ENCODE data around the gene PPM1H. TPM values are rescaled to one million over a fixed set of nuclear protein-coding genes. Genes with fewer than 3 reads are reported as not detected.

PPM1H gene
- total RNA-seq, 1 donor from 2014 or later = 0.85 TPM

DNA sequence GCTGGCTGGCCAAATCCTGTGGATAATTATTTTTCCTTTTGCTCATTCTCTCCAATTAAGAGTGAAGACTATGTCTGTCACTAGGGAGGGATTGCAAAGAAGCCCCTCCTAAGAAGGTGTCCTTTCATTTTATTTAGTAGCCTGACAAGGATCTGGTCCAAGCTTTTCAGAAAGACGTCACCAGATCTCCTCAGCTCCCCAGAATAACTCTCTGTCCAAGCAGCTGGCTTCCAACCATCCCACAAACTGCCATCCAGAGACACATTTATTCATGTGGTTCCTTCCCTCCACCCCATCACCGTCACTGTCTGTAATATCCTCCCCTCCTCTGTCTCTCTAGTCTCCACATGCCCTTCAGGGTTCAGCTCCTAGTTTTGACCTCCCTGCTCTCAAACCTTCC lies 69.9 kb downstream of the PPM1H start:
- no peak for DNase-seq (ENCODE audit: low spot score in 2 of 2)
- TF ChIP-seq, protein P1, sequence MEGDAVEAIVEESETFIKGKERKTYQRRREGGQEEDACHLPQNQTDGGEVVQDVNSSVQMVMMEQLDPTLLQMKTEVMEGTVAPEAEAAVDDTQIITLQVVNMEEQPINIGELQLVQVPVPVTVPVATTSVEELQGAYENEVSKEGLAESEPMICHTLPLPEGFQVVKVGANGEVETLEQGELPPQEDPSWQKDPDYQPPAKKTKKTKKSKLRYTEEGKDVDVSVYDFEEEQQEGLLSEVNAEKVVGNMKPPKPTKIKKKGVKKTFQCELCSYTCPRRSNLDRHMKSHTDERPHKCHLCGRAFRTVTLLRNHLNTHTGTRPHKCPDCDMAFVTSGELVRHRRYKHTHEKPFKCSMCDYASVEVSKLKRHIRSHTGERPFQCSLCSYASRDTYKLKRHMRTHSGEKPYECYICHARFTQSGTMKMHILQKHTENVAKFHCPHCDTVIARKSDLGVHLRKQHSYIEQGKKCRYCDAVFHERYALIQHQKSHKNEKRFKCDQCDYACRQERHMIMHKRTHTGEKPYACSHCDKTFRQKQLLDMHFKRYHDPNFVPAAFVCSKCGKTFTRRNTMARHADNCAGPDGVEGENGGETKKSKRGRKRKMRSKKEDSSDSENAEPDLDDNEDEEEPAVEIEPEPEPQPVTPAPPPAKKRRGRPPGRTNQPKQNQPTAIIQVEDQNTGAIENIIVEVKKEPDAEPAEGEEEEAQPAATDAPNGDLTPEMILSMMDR (IDR thresholded peaks at IDR 0.05) = no peak
- no peaks in the 10 kb centered on the region for H3K27me3 ChIP-seq
- no peak overlapping the region for H3K4me3 ChIP-seq
- H3K9me3 ChIP-seq = no peaks in the 10 kb centered on the region
- no peaks in the 10 kb centered on the region for H3K36me3 ChIP-seq
- H3K27ac ChIP-seq = peak overlapping the region; percentile 80 to 83
- intact Hi-C loops (cut with DNase I) = no loop called here
- H3K4me1 ChIP-seq = peaks cover 0 to 17% of the 10 kb centered on the region in 2 donors

DNA sequence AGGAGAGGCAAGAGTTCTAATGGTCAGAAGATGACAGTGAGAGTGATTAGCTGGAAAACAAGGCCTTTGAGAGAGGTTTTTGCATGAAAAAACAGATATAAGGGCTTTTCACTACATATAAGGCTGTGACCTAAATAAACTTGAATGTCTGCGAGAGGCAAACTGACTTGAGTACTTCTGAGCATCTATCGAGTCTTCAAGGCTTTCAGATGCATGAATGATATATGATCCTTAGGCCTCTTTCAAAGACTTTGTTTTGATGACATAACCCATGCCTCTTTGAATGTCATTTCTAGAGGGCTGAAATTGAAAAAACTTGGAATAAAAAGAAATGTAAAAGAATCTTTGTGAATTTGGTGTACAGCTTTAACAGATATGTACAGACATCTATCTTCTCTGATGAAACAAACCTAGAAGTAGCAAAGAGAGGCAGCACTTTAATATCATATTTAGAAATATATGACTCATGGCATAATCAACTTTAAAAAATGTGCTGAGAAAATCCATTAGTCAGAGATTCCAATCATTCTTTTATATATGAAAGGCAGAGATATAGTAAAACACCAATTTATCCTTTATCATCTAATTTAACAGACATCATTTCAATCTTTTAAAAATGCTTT lies 72.6 kb downstream of the PPM1H start:
- Histone ChIP-seq H3K36me3 (no peaks in the 10 kb centered on the region), H3K9me3 (no peaks in the 10 kb centered on the region), H3K27ac (peak overlapping the region in 1 of 2 donors; percentile 70), H3K27me3 (no peaks in the 10 kb centered on the region), H3K4me1 (peaks cover 0 to 21% of the 10 kb centered on the region in 2 donors), H3K4me3 (no peak overlapping the region)
- TF ChIP-seq, protein P1 (IDR thresholded peaks at IDR 0.05) = no peak
- intact Hi-C loops (cut with DNase I) = loop anchor here (5.0 kb wide), 3 partner anchors 70 to 260 kb away; no protein-coding TSS in a partner anchor
- DNase-seq (ENCODE audit: low spot score in 2 of 2) = no peak

DNA sequence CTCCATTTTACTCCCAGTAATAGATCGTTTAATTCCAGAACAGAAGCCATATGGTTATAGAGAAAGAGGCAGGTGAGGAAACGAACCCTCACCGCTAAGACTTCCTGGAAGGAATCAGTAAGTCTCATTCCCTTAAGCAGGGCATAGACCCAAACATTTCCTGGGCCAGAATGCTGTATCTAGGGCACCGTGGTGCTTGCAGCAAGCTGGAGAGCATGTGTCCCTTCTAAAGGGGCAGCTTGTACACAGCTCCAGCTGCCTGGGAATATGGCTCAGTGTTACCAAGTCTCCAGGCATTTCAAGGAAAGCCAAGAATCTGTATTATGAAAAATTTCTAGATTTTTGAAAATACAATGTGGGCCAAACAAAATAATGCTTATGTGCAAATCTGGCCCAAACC lies 73.4 kb downstream of the PPM1H start:
- H3K27ac ChIP-seq = peak overlapping the region; percentile 43 to 70
- H3K4me3 ChIP-seq = peak overlapping the region in 1 of 2 donors; percentile 39
- no peaks in the 10 kb centered on the region for H3K9me3 ChIP-seq
- H3K4me1 ChIP-seq = peaks cover 0 to 19% of the 10 kb centered on the region in 2 donors
- H3K27me3 ChIP-seq = no peaks in the 10 kb centered on the region
- TF ChIP-seq, protein P1 (IDR thresholded peaks at IDR 0.05) = no peak
- H3K36me3 ChIP-seq = no peaks in the 10 kb centered on the region
- no peak for DNase-seq (ENCODE audit: low spot score in 2 of 2)
- intact Hi-C loops (cut with DNase I) = loop anchor here (5.0 kb wide), 3 partner anchors 71 to 259 kb away; no protein-coding TSS in a partner anchor

DNA sequence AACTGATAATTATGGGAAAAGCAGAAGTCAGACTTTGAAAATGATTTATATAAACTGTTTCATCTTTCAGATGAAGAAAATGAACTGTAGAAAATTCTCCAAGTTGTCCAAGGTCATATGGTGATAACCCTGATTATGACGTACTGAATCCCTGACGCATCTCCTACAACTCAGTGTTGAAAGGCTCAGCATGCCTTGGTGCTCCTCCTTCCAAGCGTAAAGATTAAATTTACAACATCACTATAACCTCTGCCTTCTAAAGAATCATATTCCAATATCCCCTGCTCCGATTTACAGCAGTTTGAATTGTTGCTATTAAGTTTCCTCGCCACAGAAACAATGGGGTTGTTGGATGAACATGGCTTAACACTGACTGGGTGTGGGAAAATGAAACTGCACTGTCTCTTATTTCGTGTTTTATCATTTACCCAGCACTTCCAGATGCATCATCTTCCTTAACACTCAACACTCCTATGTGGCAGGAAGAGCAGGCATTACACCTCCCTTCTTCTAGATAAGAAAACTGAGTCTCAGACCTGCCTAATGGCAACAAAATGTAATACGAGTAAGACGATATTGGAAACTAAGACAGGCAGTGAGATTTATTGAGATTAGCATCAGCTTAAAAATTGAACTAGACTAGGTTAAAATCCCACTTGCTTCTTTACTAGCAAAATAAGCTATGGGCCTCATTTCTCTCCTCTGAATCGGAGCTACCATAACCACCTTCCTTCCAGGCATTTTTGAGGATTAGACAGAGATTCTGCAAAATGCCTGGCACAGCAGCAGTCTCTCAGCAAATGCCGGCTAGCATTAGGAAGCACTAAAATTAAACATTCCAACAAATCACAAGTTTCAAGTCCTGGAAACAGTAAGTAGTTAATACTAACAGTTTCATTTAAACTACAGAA lies 74.2 kb downstream of the PPM1H start:
- Histone ChIP-seq H3K27me3 (no peaks in the 10 kb centered on the region), H3K27ac (peak overlapping the region; percentile 43 to 70), H3K4me1 (peaks cover 0 to 15% of the 10 kb centered on the region in 2 donors), H3K9me3 (no peaks in the 10 kb centered on the region), H3K36me3 (no peaks in the 10 kb centered on the region), H3K4me3 (peak overlapping the region in 1 of 2 donors; percentile 39)
- intact Hi-C loops (cut with DNase I) = loop anchor here (5.0 kb wide), 3 partner anchors 72 to 258 kb away; no protein-coding TSS in a partner anchor
- TF ChIP-seq, protein P1 (IDR thresholded peaks at IDR 0.05) = no peak
- DNase-seq (ENCODE audit: low spot score in 2 of 2) = no peak

DNA sequence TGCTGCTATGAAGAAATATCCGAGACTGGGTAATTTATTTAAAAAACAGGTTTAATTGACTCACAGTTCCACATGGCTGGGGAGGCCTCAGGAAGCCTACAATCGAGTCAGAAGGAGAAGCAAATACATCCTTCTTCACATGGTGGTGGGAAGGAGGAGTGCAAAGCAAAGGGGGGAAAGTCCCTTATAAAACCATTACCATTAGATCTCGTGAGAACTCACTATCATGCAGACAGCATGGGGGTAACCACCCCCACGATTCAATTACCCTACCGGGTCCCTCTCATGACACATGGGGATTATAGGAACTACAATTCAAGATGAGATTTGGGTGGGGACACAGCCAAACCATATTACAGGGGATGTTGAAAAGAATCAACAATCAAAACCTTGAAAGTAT lies 74.9 kb downstream of the PPM1H start:
- TF ChIP-seq, protein P1 (IDR thresholded peaks at IDR 0.05) = no peak
- no peaks in the 10 kb centered on the region for H3K36me3 ChIP-seq
- H3K27ac ChIP-seq = peak overlapping the region in 1 of 2 donors; percentile 70
- intact Hi-C loops (cut with DNase I) = loop anchor here (5.0 kb wide), 3 partner anchors 72 to 258 kb away; no protein-coding TSS in a partner anchor
- H3K27me3 ChIP-seq = no peaks in the 10 kb centered on the region
- peak overlapping the region in 1 of 2 donors; percentile 9 for H3K4me3 ChIP-seq
- peaks cover 0 to 15% of the 10 kb centered on the region in 2 donors for H3K4me1 ChIP-seq
- no peaks in the 10 kb centered on the region for H3K9me3 ChIP-seq
- DNase-seq (ENCODE audit: low spot score in 2 of 2) = no peak
